Coronary artery (tissue), 2 donors: Measurements from ENCODE around the gene CD300C.

Experiments used
- DNase-seq: peaks from one replicate; pipeline ENCODE4 v3.0.0-alpha.2; 2017; ENCODE audit warnings: low spot score
- H3K27ac ChIP-seq, 2 donors: fragments of 200-600 bp; sonication (generic); one replicate each; pipeline ENCODE4 v1.5.1; 2016 to 2019
- H3K4me3 ChIP-seq: fragments of 200-600 bp; sonication (generic); 2 replicates; pipeline ENCODE4 v1.5.1; 2016; ENCODE audit warnings: mild to moderate bottlenecking, moderate library complexity
- TF ChIP-seq, protein P1 (sequence below): fragments of 200-600 bp; sonication (generic); IDR thresholded peaks from one replicate; pipeline ENCODE4 v1.5.1; 2019; ENCODE audit warnings: antibody characterized with exemption

Gene CD300C

DNA sequence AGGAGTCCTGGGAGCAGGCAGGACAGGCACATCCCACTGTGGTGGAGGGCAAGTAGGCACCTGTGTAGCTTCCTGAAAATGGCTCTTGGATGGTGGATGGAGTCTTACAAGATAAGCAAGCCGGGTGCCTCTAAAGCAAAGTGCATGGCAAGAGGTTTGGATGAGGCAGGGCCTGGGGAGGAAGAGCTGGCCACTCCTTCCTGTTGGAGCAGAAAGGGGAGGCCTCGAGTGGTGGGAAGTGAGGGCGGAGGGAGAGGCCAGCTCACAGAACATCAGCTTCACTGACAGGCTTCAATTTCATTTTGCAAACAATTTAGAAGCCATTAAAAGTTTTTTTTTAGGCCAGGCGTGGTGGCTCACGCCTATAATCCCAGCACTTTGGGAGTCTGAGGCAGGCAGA, 48.4 kb downstream of the CD300C start:
- DNase-seq, result peak; percentile 40
- no peak overlapping the region for H3K27ac ChIP-seq
- TF ChIP-seq, protein P1, sequence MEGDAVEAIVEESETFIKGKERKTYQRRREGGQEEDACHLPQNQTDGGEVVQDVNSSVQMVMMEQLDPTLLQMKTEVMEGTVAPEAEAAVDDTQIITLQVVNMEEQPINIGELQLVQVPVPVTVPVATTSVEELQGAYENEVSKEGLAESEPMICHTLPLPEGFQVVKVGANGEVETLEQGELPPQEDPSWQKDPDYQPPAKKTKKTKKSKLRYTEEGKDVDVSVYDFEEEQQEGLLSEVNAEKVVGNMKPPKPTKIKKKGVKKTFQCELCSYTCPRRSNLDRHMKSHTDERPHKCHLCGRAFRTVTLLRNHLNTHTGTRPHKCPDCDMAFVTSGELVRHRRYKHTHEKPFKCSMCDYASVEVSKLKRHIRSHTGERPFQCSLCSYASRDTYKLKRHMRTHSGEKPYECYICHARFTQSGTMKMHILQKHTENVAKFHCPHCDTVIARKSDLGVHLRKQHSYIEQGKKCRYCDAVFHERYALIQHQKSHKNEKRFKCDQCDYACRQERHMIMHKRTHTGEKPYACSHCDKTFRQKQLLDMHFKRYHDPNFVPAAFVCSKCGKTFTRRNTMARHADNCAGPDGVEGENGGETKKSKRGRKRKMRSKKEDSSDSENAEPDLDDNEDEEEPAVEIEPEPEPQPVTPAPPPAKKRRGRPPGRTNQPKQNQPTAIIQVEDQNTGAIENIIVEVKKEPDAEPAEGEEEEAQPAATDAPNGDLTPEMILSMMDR, result no peak
- H3K4me3 ChIP-seq, result no peak overlapping the region

DNA sequence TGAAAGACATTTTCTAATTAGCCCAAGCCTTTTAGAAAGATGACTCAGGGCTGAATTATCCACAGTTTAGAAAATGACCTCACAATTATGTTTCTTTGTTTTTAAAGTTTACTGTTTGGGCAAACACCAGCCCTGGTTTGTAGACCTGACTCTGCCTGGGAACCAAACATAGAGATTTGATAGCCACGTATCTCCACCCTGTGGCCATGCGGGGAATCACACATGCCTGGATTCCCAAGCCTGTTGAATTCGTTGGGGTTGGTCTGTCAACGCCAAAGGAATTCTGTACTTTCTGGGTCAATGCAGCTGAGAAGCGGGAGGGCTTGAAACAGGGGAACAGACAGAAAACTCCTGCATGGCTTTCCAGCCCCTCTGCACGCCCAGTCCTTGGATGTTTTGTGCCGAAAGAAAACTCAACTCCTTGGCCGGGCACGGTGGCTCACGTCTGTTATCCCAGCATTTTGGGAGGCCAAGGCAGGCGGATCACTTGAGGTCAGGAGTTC, 52.5 kb downstream of the CD300C start:
- TF ChIP-seq, protein P1, result peak; percentile 90
- Histone ChIP-seq H3K4me3 (no peak overlapping the region), H3K27ac (no peak overlapping the region)
- peak; percentile 73 for DNase-seq

DNA sequence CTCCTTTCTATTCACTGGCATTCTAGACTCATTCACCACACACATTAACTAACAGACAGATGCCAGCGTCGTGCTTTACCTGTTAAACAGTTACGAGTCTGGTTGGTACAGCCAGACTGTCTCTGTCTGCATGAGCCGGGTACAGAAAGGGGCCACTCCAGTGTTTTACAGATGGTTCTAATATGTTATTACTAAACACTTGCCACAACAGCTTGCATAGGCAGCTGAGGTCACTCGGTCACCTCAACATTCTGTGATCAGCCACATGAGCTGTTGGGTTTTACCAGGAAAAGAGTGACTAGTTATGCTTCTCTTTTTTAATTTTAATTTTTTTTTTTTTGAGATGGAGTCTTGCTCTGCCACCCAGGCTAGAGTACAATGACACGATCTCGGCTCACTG, 54.3 kb downstream of the CD300C start:
- TF ChIP-seq, protein P1, result no peak
- H3K27ac ChIP-seq, result no peak overlapping the region
- no peak overlapping the region for H3K4me3 ChIP-seq
- peak; percentile 11 for DNase-seq
